Naive thymus-derived CD4-positive, alpha-beta T cell (primary cell): Measurements from ENCODE around the gene IL36A. TPM values are rescaled to one million over a fixed set of nuclear protein-coding genes. Genes with fewer than 3 reads are reported as not detected.

Experiments
- ATAC-seq: fragments of 150-1000 bp; cut with Tn5 transposase; 2 replicates; pipeline ENCODE4 v1.10.0; 2021; ENCODE audit warnings: mild to moderate bottlenecking, moderate library complexity
- CTCF ChIA-PET: fragments of 350-600 bp; sonication (Branson Sonifier 250); formaldehyde crosslinking; loops from one replicate; lab custom pipeline; 2021; ENCODE audit warnings: antibody characterized with exemption; lab: Charles Lee
- POLR2A ChIA-PET: fragments of 350-600 bp; sonication (Branson Sonifier 250); formaldehyde crosslinking; loops from one replicate; lab custom pipeline; 2021; ENCODE audit warnings: antibody characterized with exemption, inconsistent platforms; lab: Charles Lee
- DNase-seq, 9 donors: peaks; one replicate each; pipeline versions ENCODE4 v3.0.0 to v3.0.0-alpha.2; 2020 to 2022; ENCODE audit warnings: mixed read lengths in 1 of 9
- H3K27ac ChIP-seq: one replicate; pipeline ENCODE4 v1.7.0; 2013; ENCODE audit warnings: mild to moderate bottlenecking, low read depth, low read length, moderate library complexity
- H3K27me3 ChIP-seq, 2 donors: one replicate each; pipeline ENCODE4 v1.7.0; 2013; ENCODE audit warnings: low read length in 2 of 2, mild to moderate bottlenecking in 2 of 2, moderate library complexity in 2 of 2; ENCODE audit not compliant: control insufficient read depth in 2 of 2, insufficient read depth in 2 of 2
- H3K36me3 ChIP-seq, 3 experiments: 1 replicate in 2 of 3; 2 replicates in 1 of 3; pipeline ENCODE4 v1.7.0; 2013; ENCODE audit warnings: low read length in 3 of 3, mild to moderate bottlenecking in 3 of 3, moderate library complexity in 1 of 3; ENCODE audit not compliant: insufficient read depth in 3 of 3, control insufficient read depth in 2 of 3
- H3K4me1 ChIP-seq, 2 donors: one replicate each; pipeline ENCODE4 v1.7.0; 2013; ENCODE audit warnings: low read length in 2 of 2, mild to moderate bottlenecking in 2 of 2, moderate library complexity in 1 of 2; ENCODE audit not compliant: control insufficient read depth in 2 of 2, insufficient read depth in 2 of 2
- H3K4me3 ChIP-seq: 2 replicates; pipeline ENCODE4 v1.7.0; 2013; ENCODE audit warnings: mild to moderate bottlenecking, low read length
- H3K9me3 ChIP-seq, 3 experiments: 1 replicate in 2 of 3; 2 replicates in 1 of 3; pipeline ENCODE4 v1.7.0; 2013; ENCODE audit warnings: low read length in 3 of 3; ENCODE audit not compliant: control insufficient read depth in 2 of 3
- H3K27ac Mint-ChIP-seq, 9 donors: one replicate each; pipeline ENCODE4 v1.8.0; 2020 to 2022; ENCODE audit warnings: mixed read lengths in 9 of 9, mild to moderate bottlenecking in 8 of 9, moderate library complexity in 5 of 9, inconsistent platforms in 2 of 9
- H3K27me3 Mint-ChIP-seq, 5 donors: one replicate each; pipeline ENCODE4 v1.8.0; 2021 to 2022; ENCODE audit warnings: mixed read lengths in 5 of 5, mild to moderate bottlenecking in 1 of 5
- H3K36me3 Mint-ChIP-seq, 5 donors: one replicate each; pipeline ENCODE4 v1.8.0; 2020 to 2022; ENCODE audit warnings: mixed read lengths in 5 of 5, mild to moderate bottlenecking in 3 of 5, inconsistent platforms in 1 of 5
- H3K4me1 Mint-ChIP-seq, 7 donors: one replicate each; pipeline ENCODE4 v1.8.0; 2020 to 2022; ENCODE audit warnings: mixed read lengths in 7 of 7, mild to moderate bottlenecking in 3 of 7, inconsistent platforms in 1 of 7
- H3K4me3 Mint-ChIP-seq, 10 donors: one replicate each; pipeline ENCODE4 v1.8.0; 2020 to 2022; ENCODE audit warnings: mild to moderate bottlenecking in 10 of 10, mixed read lengths in 10 of 10, moderate library complexity in 6 of 10, inconsistent platforms in 2 of 10
- H3K9me3 Mint-ChIP-seq, 11 donors: one replicate each; pipeline ENCODE4 v1.8.0; 2020 to 2022; ENCODE audit warnings: mixed read lengths in 11 of 11, mild to moderate bottlenecking in 4 of 11, inconsistent platforms in 1 of 11, moderate library complexity in 1 of 11
- intact Hi-C, 2 donors: fragments of 100-400 bp; cut with micrococcal nuclease; formaldehyde crosslinking; loops; one replicate each; pipeline ENCODE4 v1.15.1; 2023
- polyA plus RNA-seq, 2 donors: library from polyadenylated mRNA; unstranded; fragments of 300-500 nt; fragmentation: Illumina TruSeq; gene quantifications; one replicate each; pipeline ENCODE4 v1.2.3, GENCODE V29; 2021
- total RNA-seq, 6 experiments: library from RNA in 5 of 6; stranded (reverse) in 5 of 6; gene quantifications; 1 replicate in 5 of 6; 2 replicates in 1 of 6; pipeline ENCODE4 v1.2.3 and lab custom pipeline; 2021 to 2026

IL36A gene
- total and polyA plus RNA-seq, 7 experiments from 2014 or later: 0.44 to 1.8 (median 1.5) TPM; not detected in 1

GRCh38 chr2:113010088-113010487, 4.8 kb downstream of the IL36A start:
- intact Hi-C loops: no loop called here
- DNase-seq: no peak
- Mint-ChIP-seq H3K27ac (peak overlapping the region in 3 of 9 donors; percentile 11 to 71 (median 33)), H3K4me1 (peaks cover 0 to 25% (median 17%) of the 10 kb centered on the region in 7 donors), H3K9me3 (peaks cover 0 to 7% (median 0%) of the 10 kb centered on the region in 11 donors), H3K36me3 (peaks cover 0 to 9% (median 0%) of the 10 kb centered on the region in 5 donors), H3K27me3 (peaks cover 0 to 27% (median 3%) of the 10 kb centered on the region in 5 donors), H3K4me3 (peak overlapping the region in 1 of 10 donors; percentile 45)
- CTCF ChIA-PET: no interaction called here
- POLR2A ChIA-PET: interaction anchor here (1.0 kb wide), 1 partner anchor 18 kb away, joined by 5 read pairs; no protein-coding TSS in a partner anchor
- H3K9me3 ChIP-seq: no peaks in the 10 kb centered on the region
- H3K27me3 ChIP-seq: no peaks in the 10 kb centered on the region
- H3K27ac ChIP-seq: no peak overlapping the region
- no peaks in the 10 kb centered on the region for H3K36me3 ChIP-seq
- peaks cover 0 to 5% of the 10 kb centered on the region in 2 donors for H3K4me1 ChIP-seq
- ATAC-seq: no peak
- H3K4me3 ChIP-seq: no peak overlapping the region

GRCh38 chr2:113011108-113011507, 5.8 kb downstream of the IL36A start:
- Histone ChIP-seq H3K27ac (no peak overlapping the region), H3K4me1 (peaks cover 0 to 13% of the 10 kb centered on the region in 2 donors), H3K27me3 (no peaks in the 10 kb centered on the region), H3K36me3 (no peaks in the 10 kb centered on the region), H3K9me3 (no peaks in the 10 kb centered on the region), H3K4me3 (no peak overlapping the region)
- intact Hi-C loops: no loop called here
- Mint-ChIP-seq H3K4me3 (no peak overlapping the region), H3K4me1 (peaks cover 0 to 35% (median 25%) of the 10 kb centered on the region in 7 donors), H3K36me3 (peaks cover 0 to 9% (median 0%) of the 10 kb centered on the region in 5 donors), H3K9me3 (peaks cover 0 to 7% (median 0%) of the 10 kb centered on the region in 11 donors), H3K27ac (no peak overlapping the region), H3K27me3 (peaks cover 0 to 27% (median 3%) of the 10 kb centered on the region in 5 donors)
- ChIA-PET POLR2A (no interaction called here), CTCF (no interaction called here)
- ATAC-seq (no peak), DNase-seq (no peak)

- Histone ChIP-seq H3K4me1 (peaks cover 0 to 11% of the 10 kb centered on the region in 2 donors), H3K27ac (no peak overlapping the region), H3K27me3 (peaks cover 0 to 3% of the 10 kb centered on the region in 2 donors), H3K9me3 (no peaks in the 10 kb centered on the region), H3K36me3 (no peaks in the 10 kb centered on the region), H3K4me3 (no peak overlapping the region)
- Mint-ChIP-seq H3K9me3 (peaks cover 0 to 7% (median 0%) of the 10 kb centered on the region in 11 donors), H3K4me1 (peaks cover 3 to 45% (median 31%) of the 10 kb centered on the region in 7 donors), H3K36me3 (peaks cover 0 to 7% (median 0%) of the 10 kb centered on the region in 5 donors), H3K4me3 (no peak overlapping the region), H3K27me3 (peaks cover 0 to 41% (median 5%) of the 10 kb centered on the region in 5 donors), H3K27ac (no peak overlapping the region)
- ChIA-PET POLR2A (interaction anchor here (0.7 kb wide), 1 partner anchor 481 kb away, joined by 3 read pairs; no protein-coding TSS in a partner anchor), CTCF (interaction anchor here (0.7 kb wide), 1 partner anchor 45 kb away, joined by 5 read pairs; no protein-coding TSS in a partner anchor)
- no peak for DNase-seq
- intact Hi-C loops: no loop called here
- ATAC-seq: no peak
These were observed 7.4 kb downstream of the IL36A start for GRCh38 chr2:113012436-113013335.

- no peak for ATAC-seq
- H3K9me3 ChIP-seq: no peaks in the 10 kb centered on the region
- H3K4me3 Mint-ChIP-seq: no peak overlapping the region
- ChIA-PET POLR2A (interaction anchor here (0.6 to 0.7 kb wide), 2 partner anchors 17 to 481 kb away, joined by 3 to 4 read pairs; no protein-coding TSS in a partner anchor), CTCF (interaction anchor here (0.7 kb wide), 1 partner anchor 46 kb away, joined by 5 read pairs; no protein-coding TSS in a partner anchor)
- no peak for DNase-seq
- H3K9me3 Mint-ChIP-seq: peaks cover 0 to 12% (median 1%) of the 10 kb centered on the region in 11 donors
- H3K27me3 ChIP-seq: peaks cover 0 to 3% of the 10 kb centered on the region in 2 donors
- no peak overlapping the region for H3K4me3 ChIP-seq
- H3K4me1 Mint-ChIP-seq: peaks cover 3 to 45% (median 28%) of the 10 kb centered on the region in 7 donors
- intact Hi-C loops: no loop called here
- H3K36me3 ChIP-seq: no peaks in the 10 kb centered on the region
- H3K27me3 Mint-ChIP-seq: peaks cover 0 to 45% (median 6%) of the 10 kb centered on the region in 5 donors
- no peak overlapping the region for H3K27ac Mint-ChIP-seq
- H3K27ac ChIP-seq: no peak overlapping the region
- peaks cover 0 to 8% of the 10 kb centered on the region in 2 donors for H3K4me1 ChIP-seq
- H3K36me3 Mint-ChIP-seq: peaks cover under 1 to 7% (median under 1%) of the 10 kb centered on the region in 5 donors
These were observed 8.0 kb downstream of the IL36A start for GRCh38 chr2:113013336-113013661.

- Mint-ChIP-seq H3K27me3 (peaks cover 0 to 50% (median 5%) of the 10 kb centered on the region in 5 donors), H3K4me1 (peaks cover 3 to 45% (median 28%) of the 10 kb centered on the region in 7 donors), H3K9me3 (peaks cover 0 to 19% (median 6%) of the 10 kb centered on the region in 11 donors), H3K4me3 (no peak overlapping the region), H3K36me3 (peaks cover 5 to 8% (median 7%) of the 10 kb centered on the region in 5 donors), H3K27ac (peak overlapping the region in 2 of 9 donors; percentile 32 to 41)
- Histone ChIP-seq H3K9me3 (no peaks in the 10 kb centered on the region), H3K4me3 (no peak overlapping the region), H3K4me1 (peaks cover 0 to 8% of the 10 kb centered on the region in 2 donors), H3K27ac (no peak overlapping the region), H3K27me3 (peaks cover 0 to 3% of the 10 kb centered on the region in 2 donors), H3K36me3 (no peaks in the 10 kb centered on the region)
- intact Hi-C loops: no loop called here
- ATAC-seq (no peak), DNase-seq (no peak)
- ChIA-PET CTCF (no interaction called here), POLR2A (no interaction called here)
These were observed 8.8 kb downstream of the IL36A start for GRCh38 chr2:113014067-113014466.

- no peak for DNase-seq
- no peaks in the 10 kb centered on the region for H3K36me3 ChIP-seq
- ChIA-PET CTCF (interaction anchor here (1.2 kb wide), 1 partner anchor 65 kb away, joined by 4 read pairs; no protein-coding TSS in a partner anchor), POLR2A (no interaction called here)
- intact Hi-C loops: loop anchor here in 1 of 2 donors (5.0 kb wide), 1 partner anchor 33 kb away; no protein-coding TSS in a partner anchor
- Mint-ChIP-seq H3K4me3 (no peak overlapping the region), H3K27ac (no peak overlapping the region), H3K27me3 (peaks cover 0 to 55% (median 5%) of the 10 kb centered on the region in 5 donors), H3K36me3 (peaks cover 5 to 12% (median 7%) of the 10 kb centered on the region in 5 donors), H3K9me3 (peaks cover 0 to 24% (median 6%) of the 10 kb centered on the region in 11 donors), H3K4me1 (peaks cover 2 to 38% (median 23%) of the 10 kb centered on the region in 7 donors)
- H3K4me3 ChIP-seq: no peak overlapping the region
- no peaks in the 10 kb centered on the region for H3K9me3 ChIP-seq
- ATAC-seq: no peak
- no peak overlapping the region for H3K27ac ChIP-seq
- H3K4me1 ChIP-seq: peaks cover 0 to 8% of the 10 kb centered on the region in 2 donors
- peaks cover 0 to 3% of the 10 kb centered on the region in 2 donors for H3K27me3 ChIP-seq
These were observed 9.8 kb downstream of the IL36A start for GRCh38 chr2:113015042-113015441.
